Upper lobe of right lung (tissue), 1 donor: ENCODE results near the gene CSTB. TPM values are rescaled to one million over a fixed set of nuclear protein-coding genes. Genes with fewer than 3 reads are reported as not detected.

ENCODE experiments used
- ATAC-seq: fragments of 200-7000 bp; cut with Tn5 transposase; one replicate; pipeline ENCODE4 v1.9.1; 2020; ENCODE audit warnings: mild to moderate bottlenecking, moderate library complexity
- DNase-seq: peaks from one replicate; pipeline ENCODE4 v3.0.0-alpha.2; 2020
- H3K27ac ChIP-seq: fragments of 200-600 bp; one replicate; pipeline ENCODE4 v1.8.0; 2022
- H3K27me3 ChIP-seq: fragments of 200-600 bp; one replicate; pipeline ENCODE4 v1.8.0; 2022; ENCODE audit warnings: mild to moderate bottlenecking
- H3K36me3 ChIP-seq: fragments of 200-600 bp; one replicate; pipeline ENCODE4 v1.8.0; 2022
- H3K4me1 ChIP-seq: fragments of 200-600 bp; one replicate; pipeline ENCODE4 v1.8.0; 2022
- H3K4me3 ChIP-seq: fragments of 200-600 bp; one replicate; pipeline ENCODE4 v1.8.0; 2022; ENCODE audit warnings: mild to moderate bottlenecking
- H3K9me3 ChIP-seq: fragments of 200-600 bp; one replicate; pipeline ENCODE4 v1.8.0; 2022
- CTCF ChIP-seq: fragments of 200-600 bp; IDR thresholded peaks from one replicate; pipeline ENCODE4 v1.8.0; 2022; ENCODE audit warnings: antibody characterized with exemption
- intact Hi-C: fragments of 100-400 bp; cut with DNase I; formaldehyde crosslinking; loops from one replicate; pipeline ENCODE4 v1.11.0; 2022
- total RNA-seq: library from RNA; stranded (reverse); fragmentation: NEBNext Ultra II Directional; extraction: Animal tissue kit (Norgen Biotek cat#: 25700); gene quantifications from one replicate; pipeline ENCODE4 v1.2.1, GENCODE V29; 2021
- donor health status: DM: no; HTN: yes; CAD: no; lungs with severe emphysema.

CSTB gene
- total RNA-seq, 1 donor from 2014 or later: 148 TPM

GRCh38 chr21:43760391-43760958 is 15.6 kb downstream of the CSTB start:
- H3K4me1 ChIP-seq: peaks cover 15% of the 10 kb centered on the region
- intact Hi-C loops: no loop called here

GRCh38 chr21:43759651-43760050 is 16.5 kb downstream of the CSTB start:
- H3K36me3 ChIP-seq: peaks cover 58% of the 10 kb centered on the region
- no peak overlapping the region for H3K27ac ChIP-seq
- no peaks in the 10 kb centered on the region for H3K27me3 ChIP-seq
- TF ChIP-seq CTCF: no peak
- DNase-seq: no peak
- no peak overlapping the region for H3K4me3 ChIP-seq
- intact Hi-C loops: no loop called here
- no peak for ATAC-seq
- no peaks in the 10 kb centered on the region for H3K9me3 ChIP-seq
- peaks cover 15% of the 10 kb centered on the region for H3K4me1 ChIP-seq

More at GRCh38 chr21:43760391-43760958, 15.6 kb downstream of the CSTB start:
- Histone ChIP-seq H3K9me3 (no peaks in the 10 kb centered on the region), H3K36me3 (peaks cover 50% of the 10 kb centered on the region), H3K27me3 (no peaks in the 10 kb centered on the region), H3K4me3 (no peak overlapping the region), H3K27ac (no peak overlapping the region)
- TF ChIP-seq CTCF: no peak
- DNase-seq: no peak
- no peak for ATAC-seq

GRCh38 chr21:43758811-43759210 is 17.3 kb downstream of the CSTB start:
- DNase-seq: no peak
- peak overlapping the region; percentile 71 for H3K27ac ChIP-seq
- H3K36me3 ChIP-seq: peaks cover 67% of the 10 kb centered on the region
- ATAC-seq: no peak
- TF ChIP-seq CTCF: no peak
- H3K4me1 ChIP-seq: peaks cover 15% of the 10 kb centered on the region
- H3K27me3 ChIP-seq: no peaks in the 10 kb centered on the region
- H3K4me3 ChIP-seq: no peak overlapping the region
- H3K9me3 ChIP-seq: no peaks in the 10 kb centered on the region
- intact Hi-C loops: no loop called here

- TF ChIP-seq CTCF: no peak
- ATAC-seq (peak; percentile 56), DNase-seq (no peak)
- peaks cover 15% of the 10 kb centered on the region for H3K4me1 ChIP-seq
- H3K27me3 ChIP-seq: no peaks in the 10 kb centered on the region
- peaks cover 73% of the 10 kb centered on the region for H3K36me3 ChIP-seq
- no peaks in the 10 kb centered on the region for H3K9me3 ChIP-seq
- H3K4me3 ChIP-seq: no peak overlapping the region
- intact Hi-C loops: no loop called here
- peak overlapping the region; percentile 71 for H3K27ac ChIP-seq
Observed at GRCh38 chr21:43758111-43758641, 17.9 kb downstream of the CSTB start.

- Histone ChIP-seq H3K27me3 (no peaks in the 10 kb centered on the region), H3K4me1 (peaks cover 15% of the 10 kb centered on the region), H3K36me3 (peaks cover 78% of the 10 kb centered on the region), H3K4me3 (no peak overlapping the region), H3K27ac (peak overlapping the region; percentile 71), H3K9me3 (no peaks in the 10 kb centered on the region)
- no peak for TF ChIP-seq CTCF
- intact Hi-C loops: no loop called here
- no peak for DNase-seq
- peak; percentile 42 for ATAC-seq
Observed at GRCh38 chr21:43757601-43758000, 18.5 kb downstream of the CSTB start.
